ENCODE measurements around the gene CDHR5. TPM values are rescaled to one million over a fixed set of nuclear protein-coding genes. Genes with fewer than 3 reads are reported as not detected.

The CDHR5 gene
- not detected for total RNA-seq

GRCh38 chr11:624705-625635 lies at the start of gene CDHR5:
Gene CDHR5 (minus strand): TSS chr11:624955. CDS start chr11:624902, 53 bp downstream.

DNA sequence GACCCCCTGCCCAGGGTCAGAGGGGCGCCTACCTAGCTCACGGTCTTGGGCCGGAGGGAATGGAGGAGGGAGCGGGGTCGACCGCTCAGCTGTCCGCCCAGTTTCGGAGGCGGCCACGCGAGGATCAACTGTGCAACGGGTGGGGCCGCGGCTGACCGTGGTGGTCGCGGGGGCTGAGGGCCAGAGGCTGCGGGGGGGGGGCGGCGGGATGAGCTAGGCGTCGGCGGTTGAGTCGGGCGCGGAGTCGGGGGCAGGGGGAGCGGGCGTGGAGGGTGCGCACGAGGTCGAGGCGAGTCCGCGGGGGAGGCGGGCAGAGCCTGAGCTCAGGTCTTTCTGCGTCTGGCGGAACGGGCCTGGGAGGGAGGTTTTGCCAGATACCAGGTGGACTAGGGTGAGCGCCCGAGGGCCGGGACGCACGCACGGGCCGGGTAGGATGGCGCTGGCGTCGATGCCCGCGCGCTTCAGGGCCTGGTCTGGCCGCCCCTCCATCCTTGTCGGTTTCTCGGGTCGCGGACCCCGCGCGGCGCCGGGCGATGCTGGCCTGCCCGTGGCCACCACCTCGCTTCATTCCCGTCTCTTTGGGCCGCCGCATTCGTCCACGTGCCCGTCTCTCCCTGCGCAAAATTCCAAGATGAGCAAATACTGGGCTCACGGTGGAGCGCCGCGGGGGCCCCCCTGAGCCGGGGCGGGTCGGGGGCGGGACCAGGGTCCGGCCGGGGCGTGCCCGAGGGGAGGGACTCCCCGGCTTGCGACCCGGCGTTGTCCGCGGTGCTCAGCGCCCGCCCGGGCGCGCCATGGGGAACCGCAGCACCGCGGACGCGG lies 12.0 kb upstream of the CDHR5 start, which contains the start of gene DRD4:
Gene DRD4 (plus strand): TSS at position 759 of the 822 bp plus-strand sequence. CDS start 36 bp downstream, at position 795.

GRCh38 chr11:626475-627307 lies 1.9 kb upstream of the CDHR5 start, which contains the start of gene SCT:
Gene SCT (minus strand): TSS chr11:627181. CDS start chr11:627143, 38 bp downstream.

GRCh38 chr11:615504-616319 lies 9.0 kb downstream of the CDHR5 start, which contains the start of gene IRF7:
Gene IRF7 (minus strand): TSS chr11:615950. CDS start chr11:615364, 586 bp downstream.

DNA sequence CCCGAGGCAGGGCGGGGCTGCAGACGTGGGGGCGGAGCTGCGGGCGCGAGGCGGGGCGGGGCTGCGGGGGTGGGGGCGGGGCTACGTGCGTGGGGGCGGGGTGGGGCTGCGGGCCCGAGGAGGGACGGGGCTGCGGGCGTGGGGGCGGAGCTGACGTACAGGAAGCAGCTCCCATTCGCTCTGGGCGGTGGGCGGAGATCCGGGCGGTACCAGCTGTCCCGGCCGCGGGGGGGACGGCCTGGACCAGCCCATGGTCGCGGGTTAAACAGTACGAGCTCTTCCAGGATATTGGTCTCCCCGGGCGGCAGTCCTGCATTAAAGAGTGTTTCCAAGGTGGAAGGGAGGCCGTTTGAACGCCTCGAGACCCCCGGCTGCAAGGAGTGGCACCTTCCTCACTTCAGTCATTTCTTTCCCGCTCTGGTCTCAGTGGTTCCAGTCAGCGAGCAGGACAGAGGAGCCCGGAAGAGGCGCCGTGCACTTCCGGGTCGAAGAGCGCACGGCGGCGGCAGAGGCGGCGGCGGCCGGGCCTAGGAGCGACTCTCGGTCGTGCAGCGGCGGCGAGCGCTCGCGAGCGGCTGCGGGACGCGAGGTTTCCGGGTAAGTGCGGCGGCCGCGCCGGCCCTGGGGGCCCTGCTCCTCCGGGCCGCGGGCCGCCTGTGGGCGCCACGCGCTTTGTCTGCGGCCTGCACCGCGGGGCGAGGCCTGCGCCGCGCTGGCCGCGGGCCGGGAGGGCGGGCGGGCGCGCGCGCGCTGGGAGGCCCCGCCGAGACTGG lies 48.6 kb downstream of the CDHR5 start, which contains the start of gene PHRF1:
Gene PHRF1 (plus strand): TSS at position 475 of the 773 bp plus-strand sequence. CDS start 5,043 bp downstream, outside the sequence.

Small RNAs within 50 kb of the gene (small RNA-seq; reads per million reads assigned to genes)
- gene MIR210 (ENCODE audit: low replicate concordance): 2.4 reads per million, percentile 82 among the genes with 10 or more reads in this experiment

Other genes with a start within 250 kb of the CDHR5 start
- gene PKP3, start 230.7 kb downstream of the CDHR5 start, total RNA-seq: not detected
- 6.6 TPM for gene SIGIRR, start 210.0 kb downstream of the CDHR5 start, total RNA-seq
- gene ANO9, start 182.9 kb downstream of the CDHR5 start, total RNA-seq: not detected
- gene PTDSS2, start 174.7 kb downstream of the CDHR5 start, total RNA-seq: 46.3 TPM
- 44.4 TPM for gene RNH1, start 117.7 kb downstream of the CDHR5 start, total RNA-seq
- 32.6 TPM for gene HRAS, start 89.4 kb downstream of the CDHR5 start, total RNA-seq
- gene LRRC56, start 87.4 kb downstream of the CDHR5 start, total RNA-seq: 1.9 TPM
- not detected for gene LMNTD2, start 64.2 kb downstream of the CDHR5 start, total RNA-seq
- 4.4 TPM for gene RASSF7, start 64.0 kb downstream of the CDHR5 start, total RNA-seq
- 42.6 TPM for gene PHRF1, start 48.5 kb downstream of the CDHR5 start, total RNA-seq
- gene IRF7, start 9.0 kb downstream of the CDHR5 start, total RNA-seq: 4.1 TPM
- gene SCT, start 2.2 kb upstream of the CDHR5 start, total RNA-seq: not detected
- gene DRD4, start 12.3 kb upstream of the CDHR5 start, total RNA-seq: 0.31 TPM
- 80.8 TPM for gene DEAF1, start 70.3 kb upstream of the CDHR5 start, total RNA-seq
- gene TMEM80, start 70.9 kb upstream of the CDHR5 start, total RNA-seq: 14.7 TPM
- not detected for gene EPS8L2, start 81.3 kb upstream of the CDHR5 start, total RNA-seq
- 70.1 TPM for gene TALDO1, start 122.5 kb upstream of the CDHR5 start, total RNA-seq
- gene GATD1, start 152.5 kb upstream of the CDHR5 start, total RNA-seq: 37.6 TPM
- gene CEND1, start 165.1 kb upstream of the CDHR5 start, total RNA-seq: 11.3 TPM
- gene SLC25A22, start 173.3 kb upstream of the CDHR5 start, total RNA-seq: 28.8 TPM
- 10.0 TPM for gene PIDD1, start 180.3 kb upstream of the CDHR5 start, total RNA-seq
- gene RPLP2, start 185.0 kb upstream of the CDHR5 start, total RNA-seq: 376 TPM
- gene PNPLA2, start 194.0 kb upstream of the CDHR5 start, total RNA-seq: 9.1 TPM
- gene CRACR2B, start 203.0 kb upstream of the CDHR5 start, total RNA-seq: 0.63 TPM
- gene CD151, start 208.0 kb upstream of the CDHR5 start, total RNA-seq: 51.3 TPM
- 13.5 TPM for gene POLR2L, start 217.6 kb upstream of the CDHR5 start, total RNA-seq
- 16.0 TPM for gene TSPAN4, start 217.9 kb upstream of the CDHR5 start, total RNA-seq

Measured in parietal lobe (tissue), 2 donors.